HG02623 (cell line): ENCODE data around the gene PTMA.
"Not testable (repeated sequence)": the region's sequence is repeated elsewhere in the genome, so short reads cannot be mapped to it uniquely, and the experiment has no call there.

ENCODE experiments used
- ATAC-seq: cut with Tn5 transposase; IDR thresholded peaks from one replicate; pipeline ENCODE4 v1.9.1; 2021; ENCODE audit warnings: moderate library complexity; ENCODE audit not compliant: unreplicated experiment

PTMA gene, protein sequence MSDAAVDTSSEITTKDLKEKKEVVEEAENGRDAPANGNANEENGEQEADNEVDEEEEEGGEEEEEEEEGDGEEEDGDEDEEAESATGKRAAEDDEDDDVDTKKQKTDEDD

GRCh38 chr2:231707927-231708772 lies at the start of gene PTMA:
PTMA (plus strand) TSS chr2:231708525; CDS start chr2:231708707, 182 bp downstream.
- ATAC-seq = peak; percentile 50

GRCh38 chr2:231660073-231660472 lies 48.3 kb upstream of the PTMA start:
- ATAC-seq = not testable (repeated sequence)

GRCh38 chr2:231660860-231661259 lies 47.5 kb upstream of the PTMA start:
- ATAC-seq = no peak

DNA sequence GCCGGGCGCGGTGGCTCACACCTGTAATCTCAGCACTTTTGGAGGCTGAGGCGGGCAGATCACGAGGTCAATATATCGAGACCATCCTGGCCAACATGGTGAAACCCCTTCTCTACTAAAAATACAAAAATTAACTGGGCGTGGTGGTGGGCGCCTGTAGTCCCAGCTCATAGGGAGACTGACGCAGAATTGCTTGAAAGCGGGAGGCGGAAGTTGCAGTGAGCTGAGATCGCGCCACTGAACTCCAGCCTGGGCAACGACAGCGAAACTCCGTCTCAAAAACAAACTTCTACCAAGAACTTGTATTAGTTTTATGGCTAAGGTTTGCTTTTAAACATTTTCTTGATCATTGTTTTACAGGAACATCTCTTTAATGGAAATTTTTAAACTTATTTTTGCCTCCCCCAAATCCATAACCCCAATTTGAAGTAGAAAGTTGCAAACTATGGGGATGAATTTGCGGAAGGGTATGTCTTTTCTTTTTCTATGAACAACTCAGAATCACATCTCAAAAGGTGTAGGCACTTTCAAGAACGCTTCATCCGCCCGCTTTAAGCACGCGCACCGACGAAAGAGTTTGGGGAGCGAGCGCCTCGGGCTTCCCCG lies 46.8 kb upstream of the PTMA start:
- ATAC-seq = no peak

GRCh38 chr2:231662028-231662810 lies 46.1 kb upstream of the PTMA start:
- ATAC-seq = peak; percentile 56

- no peak for ATAC-seq
Measured at GRCh38 chr2:231662811-231663457, 45.4 kb upstream of the PTMA start.

DNA sequence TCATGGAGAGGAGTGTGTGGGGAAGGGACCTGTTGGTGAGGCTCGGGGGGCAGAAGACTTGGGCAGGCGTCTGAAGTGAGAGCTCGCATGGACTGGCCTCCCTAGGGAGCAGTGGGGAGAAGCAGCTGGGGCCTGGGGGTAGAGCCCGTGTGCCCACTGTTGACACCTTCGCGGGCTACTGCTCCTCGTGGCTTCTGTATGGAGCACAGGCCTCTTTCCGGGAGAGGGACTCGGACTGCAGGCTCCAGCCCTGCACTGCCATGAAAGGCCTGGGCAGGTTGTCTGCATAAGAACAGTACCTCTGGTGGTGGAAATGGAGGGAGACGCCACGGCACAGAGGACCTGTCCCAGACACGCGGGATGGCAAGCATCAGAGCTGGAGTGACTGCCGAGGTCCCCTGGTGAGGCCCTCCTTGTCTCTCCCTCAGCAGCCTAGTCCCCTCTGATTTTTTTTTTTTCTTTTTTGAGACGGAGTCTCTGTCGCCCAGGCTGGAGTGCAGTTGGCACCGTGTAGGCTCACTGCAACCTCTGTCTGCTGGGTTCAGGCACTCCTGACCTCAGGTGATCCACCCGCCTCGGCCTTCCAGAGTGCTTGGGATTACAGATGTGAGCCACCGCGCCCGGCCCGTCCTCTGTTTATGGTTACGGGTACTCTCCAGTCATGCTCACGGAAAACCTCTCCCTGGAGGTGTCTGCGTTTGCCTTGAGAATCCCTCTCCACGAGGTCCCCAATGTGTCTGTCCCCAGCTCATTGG lies 44.7 kb upstream of the PTMA start:
- no peak for ATAC-seq

- no peak for ATAC-seq
Measured at GRCh38 chr2:231664727-231665126, 43.6 kb upstream of the PTMA start.

GRCh38 chr2:231665245-231666170 lies 42.8 kb upstream of the PTMA start:
- ATAC-seq = no peak

DNA sequence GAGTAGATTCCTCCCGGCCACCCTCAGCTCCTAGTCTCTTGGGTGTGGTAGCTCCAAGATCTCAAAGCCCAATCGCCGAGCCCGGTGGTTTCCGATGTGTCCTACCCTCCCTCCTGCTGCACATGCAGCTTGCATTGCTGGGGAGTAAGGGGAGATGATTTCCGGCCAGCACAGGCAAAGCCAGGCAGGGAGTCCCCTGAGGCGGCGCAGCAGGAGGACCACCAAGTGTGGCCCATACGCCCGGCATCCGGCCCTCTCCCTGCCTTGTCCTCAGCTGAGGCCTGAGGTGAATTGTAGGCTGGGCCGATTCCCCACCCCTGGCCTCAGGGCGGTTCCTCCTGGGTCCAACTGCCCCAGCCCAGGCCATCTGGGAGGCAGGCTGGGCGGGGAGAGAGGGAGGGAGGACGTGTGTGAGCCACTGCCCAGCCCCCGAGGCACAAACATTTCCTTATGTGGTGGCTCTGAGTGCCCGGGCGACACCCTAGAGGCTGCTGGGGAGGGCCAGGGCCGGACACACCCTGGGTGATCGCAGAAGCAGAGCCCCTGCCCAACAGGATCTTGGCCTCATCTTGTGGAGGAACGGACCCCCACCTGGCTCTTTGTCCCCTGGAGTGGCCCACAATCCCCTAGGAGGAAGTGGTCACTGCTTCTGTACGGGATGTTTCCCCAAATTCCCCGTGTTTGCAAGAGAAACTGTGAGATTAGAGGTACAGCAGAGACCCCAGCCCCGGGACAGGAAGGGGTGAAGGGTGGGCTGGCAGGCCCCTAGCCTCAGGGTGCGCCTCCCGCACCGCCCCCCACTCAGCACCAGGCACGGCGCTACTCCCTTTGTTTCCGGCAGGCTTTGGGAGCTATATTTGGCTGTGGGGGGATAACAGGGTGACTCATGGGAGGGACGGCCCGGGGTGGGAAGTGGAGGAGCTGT lies 41.9 kb upstream of the PTMA start:
- peak; percentile 32 for ATAC-seq

DNA sequence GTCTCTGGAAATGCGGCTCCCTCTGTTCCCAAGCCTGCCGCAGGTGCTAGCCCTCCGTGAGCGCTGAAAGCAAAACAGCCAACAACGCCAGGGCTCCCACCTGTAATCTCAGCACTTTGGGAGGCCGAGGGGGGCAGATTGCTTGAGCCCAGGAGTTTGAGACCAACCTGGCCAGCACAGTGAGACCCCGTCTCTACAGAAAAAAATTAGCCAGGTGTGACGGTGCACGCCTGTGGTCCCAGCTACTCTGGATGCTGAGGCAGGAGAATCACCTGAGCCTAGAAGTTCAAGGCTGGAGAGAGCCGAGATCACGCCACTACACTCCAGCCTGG lies 41.3 kb upstream of the PTMA start:
- ATAC-seq = no peak

- ATAC-seq = no peak
Measured at GRCh38 chr2:231667496-231667895, 40.8 kb upstream of the PTMA start.

DNA sequence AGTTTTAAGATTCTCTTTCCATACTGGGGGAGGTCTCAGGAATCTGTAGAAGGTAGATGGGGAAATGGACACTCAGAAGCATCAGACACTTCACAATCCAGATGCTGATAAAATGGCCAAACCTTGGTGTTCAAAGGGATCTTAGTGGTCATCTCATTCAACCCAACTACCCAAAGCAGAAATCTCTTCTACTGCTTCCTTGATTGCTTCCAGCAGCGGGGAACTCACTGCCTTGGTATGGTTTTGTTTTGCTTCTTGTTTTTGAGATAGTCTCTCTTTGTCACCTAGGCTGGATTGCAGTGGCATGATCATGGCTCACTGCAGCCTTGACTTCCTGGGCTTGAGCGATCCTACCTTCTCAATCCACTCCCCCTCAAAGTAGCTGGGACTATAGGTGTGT lies 39.3 kb upstream of the PTMA start:
- ATAC-seq = no peak

DNA sequence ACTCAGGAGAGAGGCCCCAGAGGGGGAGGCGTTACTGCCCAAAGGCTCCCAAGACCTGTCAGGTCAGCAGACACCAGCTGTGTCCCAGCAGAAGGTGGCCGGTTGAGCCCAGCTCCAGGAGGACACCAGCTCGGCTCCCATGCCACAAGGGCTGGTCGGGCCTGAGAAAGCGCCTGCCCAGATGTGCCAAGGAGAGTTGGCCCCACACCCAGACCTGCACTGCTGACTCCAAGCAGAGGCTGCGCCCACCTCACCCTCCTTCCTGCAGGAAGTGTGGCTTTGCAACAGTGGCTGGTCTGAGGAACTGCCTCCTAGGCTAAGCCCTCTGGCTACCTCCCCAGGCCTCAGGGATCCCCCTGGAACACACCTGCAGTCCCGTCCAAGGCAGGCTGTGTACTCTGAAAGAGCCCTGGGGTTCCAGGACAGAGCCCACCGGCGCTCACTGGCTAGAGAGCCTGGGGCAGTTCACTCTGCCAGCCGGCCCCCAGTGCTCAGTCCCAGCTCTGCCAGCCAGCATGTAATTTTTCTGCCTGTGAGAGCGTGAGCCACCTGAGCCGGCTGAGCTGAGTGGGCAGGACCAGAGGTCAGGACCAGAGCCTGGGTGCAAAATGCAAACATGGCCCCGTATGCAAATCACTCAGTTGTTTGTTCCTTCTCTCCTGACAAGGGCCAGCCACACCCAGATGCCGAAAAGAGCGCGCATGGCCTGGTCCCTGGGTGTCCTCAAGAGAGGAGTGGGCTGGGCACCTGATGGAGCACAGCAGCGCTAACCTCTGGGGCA lies 36.9 kb upstream of the PTMA start:
- peak; percentile 34 for ATAC-seq

DNA sequence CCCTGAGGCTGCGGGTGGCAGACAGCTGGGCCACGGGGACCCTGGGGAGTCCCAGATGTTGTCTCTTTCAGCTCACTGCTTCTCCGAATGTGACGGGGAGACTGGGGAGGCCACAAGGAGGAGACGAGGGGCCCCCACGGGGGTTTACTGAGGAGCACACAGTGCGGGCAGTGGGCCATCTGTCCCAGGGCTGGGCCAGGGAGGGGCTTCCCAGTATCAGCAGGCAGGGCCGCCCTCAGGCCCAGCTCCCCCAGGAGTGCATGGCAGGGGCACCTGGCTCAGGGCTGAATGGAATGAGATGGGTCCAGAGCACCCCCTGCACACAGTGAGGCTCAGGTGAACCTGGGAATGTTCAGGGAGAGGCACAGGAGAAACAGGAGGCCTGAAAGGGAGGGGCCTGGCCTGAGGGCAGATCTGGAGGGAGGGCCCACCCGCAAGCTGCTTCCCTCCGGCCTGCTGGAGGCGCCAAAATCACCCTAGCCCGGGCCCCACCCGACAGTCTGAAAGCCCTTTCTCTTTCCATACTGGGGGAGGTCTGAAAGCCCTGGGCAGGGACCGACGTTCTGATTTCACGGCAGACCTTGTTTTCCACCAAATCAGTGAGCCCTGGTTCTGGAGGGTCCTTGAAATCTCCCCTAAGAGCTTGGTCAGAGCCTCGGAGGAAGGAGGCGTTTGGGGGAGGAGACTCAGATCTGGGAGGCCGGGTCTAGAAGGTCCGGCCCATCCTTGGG lies 35.5 kb upstream of the PTMA start:
- ATAC-seq = peak; percentile 43

- ATAC-seq = no peak
Measured at GRCh38 chr2:231673348-231673770, 35.0 kb upstream of the PTMA start.
